PC-3 (cell line): Measurements from ENCODE around the gene MFN1.

Experiments
- CTCF ChIP-seq: fragments of 300-600 bp; sonication (generic); conservative IDR thresholded peaks from 2 replicates; pipeline ENCODE4 v1.5.1; 2017; ENCODE audit warnings: antibody characterized with exemption, low read depth, mild to moderate bottlenecking, low read length
- EZH2phosphoT487 ChIP-seq: fragments of 300-600 bp; sonication (generic); IDR thresholded peaks from 2 replicates; pipeline ENCODE4 v1.6.1; 2018; ENCODE audit warnings: mild to moderate bottlenecking, antibody characterized with exemption, low read length, borderline replicate concordance

- TF ChIP-seq CTCF (no peak), EZH2phosphoT487 (no peak)
Observed at GRCh38 chr3:179375091-179375999, 27.8 kb downstream of the MFN1 start.
